ENCODE measurements around the gene SLA2.
A peak's percentile ranks its signal among the peaks of the same experiment; 100 is the strongest.

The SLA2 gene

DNA sequence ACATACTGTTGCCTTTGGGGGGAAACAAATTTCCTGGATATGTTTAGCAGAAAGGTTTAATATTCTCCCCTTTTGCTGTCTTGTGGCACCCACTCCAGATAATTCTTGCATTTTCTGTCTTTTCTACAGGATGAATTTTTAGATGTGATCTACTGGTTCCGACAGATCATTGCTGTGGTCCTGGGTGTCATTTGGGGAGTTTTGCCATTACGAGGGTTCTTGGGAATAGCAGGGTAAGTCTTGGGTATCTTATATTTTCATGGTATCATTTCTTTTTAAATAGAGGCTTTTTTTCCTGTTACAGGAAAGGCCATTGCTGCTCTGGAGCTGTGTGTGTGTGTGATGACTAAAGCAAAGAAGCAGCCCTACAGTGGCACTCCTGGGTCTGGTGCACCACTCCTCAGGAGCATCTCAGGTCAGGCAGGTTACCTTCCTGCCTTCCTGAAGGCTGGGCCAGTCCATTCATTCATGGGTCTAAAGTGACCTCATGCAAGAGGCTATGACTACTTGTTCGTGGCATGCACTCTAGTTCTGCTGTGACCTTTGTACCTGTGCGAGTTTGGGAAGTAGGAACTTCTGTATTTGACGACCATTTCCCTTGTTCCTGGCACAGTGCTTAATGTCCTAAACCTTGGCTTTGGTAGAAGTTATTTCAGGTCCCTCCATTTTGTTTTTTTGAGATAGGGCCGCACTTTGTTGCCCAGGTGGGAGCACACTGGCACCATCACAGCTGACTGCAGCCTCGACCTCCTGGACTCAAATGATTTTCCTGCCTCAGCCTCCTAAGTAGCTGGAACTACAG, 38.2 kb downstream of the SLA2 start:
- peaks cover 51% of the 10 kb centered on the region for H3K36me3 ChIP-seq (ENCODE audit: insufficient read depth, low read length)
- H3K9me3 ChIP-seq (ENCODE audit: insufficient read depth, low read depth, low read length) = no peaks in the 10 kb centered on the region
- no peaks in the 10 kb centered on the region for H3K27me3 ChIP-seq (ENCODE audit: insufficient read depth, low read length)
- peak overlapping the region; percentile 14; the same call in 1 of the 2 replicates for H3K4me3 ChIP-seq (ENCODE audit: low read length)
- H3K4me1 ChIP-seq (ENCODE audit: insufficient read depth, low read length) = peaks cover 9% of the 10 kb centered on the region
- H3K9ac ChIP-seq (ENCODE audit: low read depth, low read length) = no peak overlapping the region
- WGBS = 97% methylated on average over 7 of the region's 7 CpGs
- no peak overlapping the region for H3K27ac ChIP-seq (ENCODE audit: low read depth, low read length)

DNA sequence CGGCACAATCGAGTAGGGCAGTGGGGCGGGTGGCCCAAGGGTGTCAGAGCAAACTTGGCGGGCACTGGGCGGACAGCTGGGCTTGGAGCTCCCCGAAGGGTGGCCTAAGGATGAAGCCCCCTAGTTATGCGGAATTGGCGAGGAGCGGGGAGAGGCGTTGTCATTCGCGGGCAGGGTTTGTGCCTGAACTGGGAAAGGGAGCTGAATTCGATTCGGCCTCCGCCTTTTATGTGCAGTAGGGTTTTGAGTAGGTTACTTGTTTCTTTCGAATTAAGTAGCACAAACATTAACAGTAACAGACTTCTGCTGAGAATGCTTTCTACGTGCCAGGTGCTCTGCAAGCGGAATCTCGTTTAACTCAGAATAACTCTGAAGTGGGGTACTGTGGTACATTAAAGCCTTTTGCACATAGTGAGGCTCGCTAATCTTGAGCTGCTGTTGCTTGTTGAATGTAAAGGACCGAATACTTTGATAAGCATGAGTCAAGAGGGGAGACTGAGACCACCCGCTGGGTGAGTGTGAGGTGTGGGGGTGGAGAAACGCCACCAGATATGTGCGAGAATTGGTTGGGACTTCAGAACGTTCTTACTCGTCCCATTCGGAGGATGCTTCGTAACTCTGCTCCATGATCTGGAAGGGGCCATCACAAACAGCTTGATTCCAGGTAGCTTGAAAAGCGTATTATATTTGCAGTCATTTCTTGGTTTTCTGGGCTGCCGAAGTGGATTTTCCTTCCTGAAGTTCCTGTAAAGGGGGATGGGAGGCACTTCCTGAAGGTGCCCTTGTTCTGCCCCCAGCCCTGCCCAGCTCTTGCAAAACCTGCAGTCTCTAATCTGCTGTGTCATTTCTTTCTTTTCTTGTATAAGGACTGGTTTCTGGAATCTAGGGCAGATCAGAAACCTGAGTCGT, 39.6 kb downstream of the SLA2 start:
- 4% methylated on average over 30 of the region's 31 CpGs for WGBS
- H3K9ac ChIP-seq (ENCODE audit: low read depth, low read length) = peak overlapping the region; percentile 85
- H3K36me3 ChIP-seq (ENCODE audit: insufficient read depth, low read length) = peaks cover 39% of the 10 kb centered on the region
- H3K27ac ChIP-seq (ENCODE audit: low read depth, low read length) = peak overlapping the region; percentile 86
- H3K4me3 ChIP-seq (ENCODE audit: low read length) = peak overlapping the region; percentile 95
- no peaks in the 10 kb centered on the region for H3K9me3 ChIP-seq (ENCODE audit: insufficient read depth, low read depth, low read length)
- peaks cover 9% of the 10 kb centered on the region for H3K4me1 ChIP-seq (ENCODE audit: insufficient read depth, low read length)
- H3K27me3 ChIP-seq (ENCODE audit: insufficient read depth, low read length) = no peaks in the 10 kb centered on the region

DNA sequence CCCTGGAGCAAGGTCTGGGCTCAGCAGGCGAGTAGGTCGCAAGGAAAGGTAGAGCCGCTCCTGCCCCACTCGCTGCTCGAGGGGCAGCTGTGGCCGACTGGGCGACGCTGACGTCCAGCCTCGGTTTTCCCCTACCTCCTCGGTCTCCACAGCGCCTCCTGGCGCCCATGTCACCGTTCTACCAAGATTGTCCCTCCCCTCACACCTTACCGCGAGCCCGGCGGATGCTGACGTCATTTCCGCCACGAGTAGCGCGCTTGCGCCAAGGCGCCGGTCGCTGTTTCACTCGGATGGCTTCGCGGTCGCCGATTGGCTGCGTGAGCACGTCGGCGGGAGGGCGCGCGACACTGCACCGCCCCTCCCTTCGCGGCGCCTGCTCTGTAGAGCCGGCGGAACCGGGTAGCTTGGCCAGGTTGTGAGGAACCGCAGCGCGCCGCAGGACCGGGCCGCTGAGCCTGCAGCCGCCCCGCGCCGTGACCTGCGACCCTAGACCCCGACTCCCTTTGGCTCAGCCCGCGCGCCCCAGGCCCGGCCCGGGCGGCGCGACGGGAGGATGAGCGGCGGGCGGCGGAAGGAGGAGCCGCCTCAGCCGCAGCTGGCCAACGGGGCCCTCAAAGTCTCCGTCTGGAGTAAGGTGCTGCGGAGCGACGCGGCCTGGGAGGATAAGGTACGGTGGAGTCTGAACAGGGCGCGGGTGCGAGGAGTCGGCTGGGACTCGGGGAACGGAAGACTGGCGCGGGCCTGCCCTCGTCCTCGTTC, 40.4 kb downstream of the SLA2 start, which contains the start of gene RAB5IF:
TSS of gene RAB5IF (plus strand) at position 381 of the 759 bp plus-strand sequence. CDS start at position 554, 173 bp downstream.
- under 1% methylated on average over 90 of the region's 90 CpGs for WGBS
- Histone ChIP-seq H3K27ac (ENCODE audit: low read depth, low read length) (peak within 1 kb of the TSS; percentile 86), H3K4me1 (ENCODE audit: insufficient read depth, low read length) (peaks cover 9% of the 10 kb centered on the region)

DNA sequence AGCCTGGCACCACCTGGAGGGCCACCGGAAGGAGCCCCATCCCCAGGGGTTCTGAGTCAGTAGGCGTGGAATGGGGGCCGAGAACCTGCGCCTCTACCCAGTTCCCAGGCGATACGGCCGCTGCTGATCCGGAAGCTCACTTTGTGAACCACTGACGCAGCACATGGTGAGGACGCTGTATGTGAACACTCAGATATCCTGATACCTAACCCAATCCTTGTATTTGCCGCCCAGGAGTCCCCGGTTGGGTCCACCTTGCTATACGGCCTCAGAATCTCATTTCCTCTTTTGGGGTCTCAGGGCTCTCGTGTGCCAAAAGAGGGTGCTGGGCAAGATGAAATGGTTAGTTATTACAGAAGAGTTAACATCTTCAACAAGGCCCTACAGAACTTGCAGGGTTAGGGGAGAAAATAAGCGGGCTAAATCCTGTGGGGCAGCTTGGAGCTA, 41.0 kb downstream of the SLA2 start:
- H3K9me3 ChIP-seq (ENCODE audit: insufficient read depth, low read depth, low read length) = no peaks in the 10 kb centered on the region
- no peaks in the 10 kb centered on the region for H3K27me3 ChIP-seq (ENCODE audit: insufficient read depth, low read length)
- H3K9ac ChIP-seq (ENCODE audit: low read depth, low read length) = peak overlapping the region; percentile 42; the same call in 1 of the 2 replicates
- peak overlapping the region; percentile 48; the same call in 1 of the 2 replicates for H3K27ac ChIP-seq (ENCODE audit: low read depth, low read length)
- peaks cover 9% of the 10 kb centered on the region for H3K4me1 ChIP-seq (ENCODE audit: insufficient read depth, low read length)
- peaks cover 25% of the 10 kb centered on the region for H3K36me3 ChIP-seq (ENCODE audit: insufficient read depth, low read length)
- 82% methylated on average over 15 of the region's 15 CpGs for WGBS
- peak overlapping the region; percentile 28 for H3K4me3 ChIP-seq (ENCODE audit: low read length)

More for the DNA sequence above, 40.4 kb downstream of the SLA2 start, which contains the start of gene RAB5IF:
- H3K9me3 ChIP-seq (ENCODE audit: insufficient read depth, low read depth, low read length) = no peaks in the 10 kb centered on the region
- peak within 1 kb of the TSS; percentile 85 for H3K9ac ChIP-seq (ENCODE audit: low read depth, low read length)
- no peaks in the 10 kb centered on the region for H3K27me3 ChIP-seq (ENCODE audit: insufficient read depth, low read length)
- H3K4me3 ChIP-seq (ENCODE audit: low read length) = peak within 1 kb of the TSS; percentile 95
- H3K36me3 ChIP-seq (ENCODE audit: insufficient read depth, low read length) = peaks cover 31% of the 10 kb centered on the region

DNA sequence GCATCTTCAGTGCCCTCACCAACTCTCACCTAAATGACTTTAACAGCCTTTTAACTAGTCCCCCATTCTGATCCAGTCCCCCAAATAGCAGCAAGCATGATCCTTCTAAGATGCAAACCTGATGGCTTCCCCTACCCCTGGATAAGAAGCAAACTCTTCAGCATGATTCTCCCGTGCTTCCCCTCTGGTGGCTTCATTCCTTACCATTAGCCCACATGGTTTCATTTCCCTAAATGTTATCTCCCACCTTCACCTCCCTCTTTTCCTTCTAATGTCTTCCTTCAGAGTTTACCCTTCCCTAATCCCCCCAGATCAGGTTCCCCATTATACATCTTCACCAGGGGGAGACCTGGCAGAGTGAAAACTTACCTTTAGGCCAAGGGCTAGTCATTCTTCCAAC, 44.5 kb downstream of the SLA2 start:
- Histone ChIP-seq H3K9me3 (ENCODE audit: insufficient read depth, low read depth, low read length) (no peaks in the 10 kb centered on the region), H3K4me1 (ENCODE audit: insufficient read depth, low read length) (peaks cover 18% of the 10 kb centered on the region), H3K27me3 (ENCODE audit: insufficient read depth, low read length) (no peaks in the 10 kb centered on the region), H3K9ac (ENCODE audit: low read depth, low read length) (no peak overlapping the region), H3K4me3 (ENCODE audit: low read length) (no peak overlapping the region), H3K27ac (ENCODE audit: low read depth, low read length) (no peak overlapping the region), H3K36me3 (ENCODE audit: insufficient read depth, low read length) (no peaks in the 10 kb centered on the region)
- WGBS = 74% methylated on average over 1 of the region's 1 CpG

DNA sequence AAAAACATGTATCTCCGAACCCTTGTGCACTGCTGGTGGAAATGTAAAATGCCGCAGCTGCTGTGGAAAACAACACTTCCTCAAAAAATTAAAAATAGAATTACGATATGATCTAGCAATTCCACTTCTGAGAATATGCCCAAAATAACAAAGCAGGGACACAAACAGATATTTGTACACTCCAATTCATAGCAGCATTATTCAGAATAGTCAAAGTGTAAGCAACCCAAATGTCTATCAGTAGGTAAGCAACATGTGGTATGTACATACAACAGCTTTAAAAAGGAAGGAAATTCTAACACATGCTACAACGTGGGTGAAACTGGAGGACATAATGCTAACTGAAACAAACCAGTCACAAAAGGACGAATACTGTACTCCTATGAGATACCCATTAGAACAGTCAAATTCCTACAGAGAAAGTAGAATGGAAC, 46.1 kb downstream of the SLA2 start:
- H3K27me3 ChIP-seq (ENCODE audit: insufficient read depth, low read length) = no peaks in the 10 kb centered on the region
- 99% methylated on average over 4 of the region's 5 CpGs for WGBS
- H3K36me3 ChIP-seq (ENCODE audit: insufficient read depth, low read length) = no peaks in the 10 kb centered on the region
- H3K4me1 ChIP-seq (ENCODE audit: insufficient read depth, low read length) = peaks cover 15% of the 10 kb centered on the region
- no peak overlapping the region for H3K27ac ChIP-seq (ENCODE audit: low read depth, low read length)
- H3K9me3 ChIP-seq (ENCODE audit: insufficient read depth, low read depth, low read length) = no peaks in the 10 kb centered on the region
- no peak overlapping the region for H3K4me3 ChIP-seq (ENCODE audit: low read length)
- no peak overlapping the region for H3K9ac ChIP-seq (ENCODE audit: low read depth, low read length)

DNA sequence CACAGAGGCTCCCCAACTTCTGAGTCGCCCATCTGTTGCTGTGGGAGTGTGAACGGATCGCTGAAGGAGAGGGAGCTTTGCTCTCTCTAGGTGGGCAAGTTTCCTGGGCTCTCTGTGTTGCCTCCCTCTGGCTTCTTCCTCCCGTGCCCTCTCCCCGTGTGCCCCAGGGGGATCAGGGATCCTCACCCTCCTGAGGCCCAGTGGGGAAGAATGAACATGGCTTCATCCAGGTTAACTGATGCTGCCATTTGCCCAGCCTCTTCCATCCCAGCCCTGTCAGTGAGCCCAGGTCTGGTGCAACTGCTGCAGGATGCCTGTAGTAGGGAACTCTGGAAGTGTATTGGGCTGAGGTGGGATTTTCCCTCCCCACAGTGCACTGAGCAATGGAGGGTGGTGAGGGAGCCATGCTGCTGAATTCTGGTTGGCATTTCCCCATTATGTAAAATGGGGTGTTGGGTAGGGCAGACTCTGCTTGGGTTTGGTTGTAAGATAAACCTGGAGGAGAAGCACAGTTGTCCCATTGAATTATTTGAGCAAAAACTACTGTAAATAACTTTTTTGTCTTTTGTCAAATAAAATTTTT, 52.6 kb downstream of the SLA2 start:
- H3K9me3 ChIP-seq (ENCODE audit: insufficient read depth, low read depth, low read length) = no peaks in the 10 kb centered on the region
- H3K9ac ChIP-seq (ENCODE audit: low read depth, low read length) = no peak overlapping the region
- 93% methylated on average over 5 of the region's 5 CpGs for WGBS
- peaks cover 36% of the 10 kb centered on the region for H3K36me3 ChIP-seq (ENCODE audit: insufficient read depth, low read length)
- no peaks in the 10 kb centered on the region for H3K27me3 ChIP-seq (ENCODE audit: insufficient read depth, low read length)
- H3K4me3 ChIP-seq (ENCODE audit: low read length) = no peak overlapping the region
- H3K4me1 ChIP-seq (ENCODE audit: insufficient read depth, low read length) = peaks cover 18% of the 10 kb centered on the region
- no peak overlapping the region for H3K27ac ChIP-seq (ENCODE audit: low read depth, low read length)

DNA sequence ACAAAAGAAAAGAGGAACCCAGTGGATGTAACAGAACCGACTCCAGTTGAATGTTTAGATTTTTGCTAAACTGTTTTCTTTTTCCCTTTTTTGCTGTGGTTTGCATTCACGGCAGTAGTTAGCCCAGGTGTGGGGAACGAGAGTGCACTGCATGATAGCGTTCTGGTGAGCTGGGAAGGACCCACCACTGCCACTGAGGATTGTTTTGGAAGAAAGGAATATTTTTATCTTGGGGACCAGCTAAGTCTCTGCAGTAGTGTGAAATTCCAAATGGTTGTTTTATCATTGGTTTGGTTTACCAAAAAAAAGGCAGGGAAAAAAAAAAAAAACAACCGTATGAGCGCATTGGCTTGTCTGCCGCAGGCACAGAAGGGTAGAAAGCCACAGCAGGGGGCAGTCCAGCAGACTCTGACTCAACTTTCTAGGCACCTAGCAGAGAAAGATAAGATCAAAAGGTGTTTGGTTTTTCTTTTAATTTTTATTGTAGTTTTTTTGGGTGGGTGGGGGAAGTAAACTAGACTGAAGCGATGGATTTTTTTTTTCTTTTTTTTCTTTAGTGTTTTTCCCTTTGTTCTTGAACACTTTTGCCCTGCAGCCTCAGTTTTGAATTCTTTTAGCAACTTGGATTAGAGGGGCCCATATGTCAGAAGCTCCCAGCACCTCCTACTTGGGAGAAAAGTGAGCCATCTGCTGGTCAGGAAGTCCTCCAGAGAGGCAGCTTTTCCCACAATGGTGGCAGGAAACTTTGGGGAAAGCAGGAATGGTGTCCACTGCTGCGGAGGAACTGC, 53.9 kb downstream of the SLA2 start:
- no peak overlapping the region for H3K9ac ChIP-seq (ENCODE audit: low read depth, low read length)

DNA sequence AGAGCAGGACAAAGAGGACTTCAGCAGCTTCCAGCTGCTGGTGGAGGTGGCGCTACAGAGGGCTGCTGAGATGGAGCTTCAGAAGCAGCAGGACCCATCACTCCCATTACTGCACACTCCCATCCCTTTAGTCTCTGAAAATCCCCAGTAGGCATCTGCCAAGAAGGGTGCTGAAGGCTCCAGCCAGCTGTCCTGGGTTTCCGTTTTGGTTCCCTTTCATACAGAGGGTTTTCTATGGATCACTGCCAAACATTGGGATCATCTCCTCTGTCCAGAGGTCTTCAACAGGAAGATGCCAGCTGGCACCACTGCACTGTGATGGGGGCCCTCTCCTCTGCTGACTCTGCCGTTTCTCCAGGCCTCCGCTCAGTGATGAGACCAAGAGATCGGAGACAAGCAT, 54.7 kb downstream of the SLA2 start:
- peaks cover 46% of the 10 kb centered on the region for H3K36me3 ChIP-seq (ENCODE audit: insufficient read depth, low read length)
- WGBS = 91% methylated on average over 5 of the region's 5 CpGs
- H3K27me3 ChIP-seq (ENCODE audit: insufficient read depth, low read length) = no peaks in the 10 kb centered on the region
- no peak overlapping the region; the same call in 1 of the 2 replicates for H3K27ac ChIP-seq (ENCODE audit: low read depth, low read length)
- H3K9me3 ChIP-seq (ENCODE audit: insufficient read depth, low read depth, low read length) = no peaks in the 10 kb centered on the region
- H3K9ac ChIP-seq (ENCODE audit: low read depth, low read length) = no peak overlapping the region
- H3K4me1 ChIP-seq (ENCODE audit: insufficient read depth, low read length) = peaks cover 19% of the 10 kb centered on the region
- no peak overlapping the region for H3K4me3 ChIP-seq (ENCODE audit: low read length)

More for the DNA sequence above, 53.9 kb downstream of the SLA2 start:
- H3K4me3 ChIP-seq (ENCODE audit: low read length) = no peak overlapping the region
- no peaks in the 10 kb centered on the region for H3K9me3 ChIP-seq (ENCODE audit: insufficient read depth, low read depth, low read length)
- 73% methylated on average over 8 of the region's 9 CpGs for whole genome bisulfite sequencing
- peaks cover 42% of the 10 kb centered on the region for H3K36me3 ChIP-seq (ENCODE audit: insufficient read depth, low read length)
- no peaks in the 10 kb centered on the region for H3K27me3 ChIP-seq (ENCODE audit: insufficient read depth, low read length)
- H3K27ac ChIP-seq (ENCODE audit: low read depth, low read length) = no peak overlapping the region
- peaks cover 13% of the 10 kb centered on the region for H3K4me1 ChIP-seq (ENCODE audit: insufficient read depth, low read length)
